ENCODE results near the gene ZNF275. TPM values are rescaled to one million over a fixed set of nuclear protein-coding genes. Genes with fewer than 3 reads are reported as not detected.

ZNF275 gene
- total and polyA plus RNA-seq, 2 of the 4 experiments (the other 2 are of a cell fraction): 6.6 to 9.7 TPM

GRCh38 chrX:153394612-153395011 lies 60.7 kb downstream of the ZNF275 start:
- Histone ChIP-seq H4K91ac (ENCODE audit: insufficient read depth, low read depth, low read length) (no peak overlapping the region), H2AK5ac (ENCODE audit: low read depth, low read length) (no peak overlapping the region), H4K5ac (ENCODE audit: low read depth, low read length) (no peak overlapping the region), H2AFZ (replicated peaks; ENCODE audit: low read length, poor library complexity) (no peak overlapping the region), H4K8ac (ENCODE audit: low read depth in 2 of 2, low read length in 2 of 2) (no peak overlapping the region), H3K18ac (ENCODE audit: low read depth, low read length) (no peak overlapping the region), H3K9me3 (ENCODE audit: control insufficient read depth, insufficient read depth, low read length) (peaks cover 3% of the 10 kb centered on the region; the same call in 1 of the 2 replicates), H3K4me2 (ENCODE audit: low read depth, low read length) (no peak overlapping the region), H3K79me1 (ENCODE audit: low read depth in 1 of 2, low read length in 2 of 2) (no peaks in the 10 kb centered on the region), H3K27ac (ENCODE audit: insufficient read depth, low read length) (no peak overlapping the region), H2BK120ac (ENCODE audit: low read depth, low read length) (no peak overlapping the region), H2BK20ac (ENCODE audit: low read depth, low read length) (no peak overlapping the region), H3K27me3 (ENCODE audit: control insufficient read depth, insufficient read depth, low read length) (peaks cover 9% of the 10 kb centered on the region; the same call in 1 of the 2 replicates), H3K36me3 (ENCODE audit: control insufficient read depth, insufficient read depth, low read length) (no peaks in the 10 kb centered on the region), H3K4me3 (ENCODE audit: insufficient read depth, low read depth, low read length) (no peak overlapping the region), H3K23ac (ENCODE audit: low read depth, low read length) (no peak overlapping the region), H3K4me1 (ENCODE audit: control insufficient read depth, insufficient read depth, low read length) (no peaks in the 10 kb centered on the region), H3K14ac (replicated peaks; ENCODE audit: low read depth, low read length) (no peak overlapping the region), H3K9ac (ENCODE audit: low read depth, low read length) (no peak overlapping the region), H2AK9ac (replicated peaks; ENCODE audit: low read depth, low read length, poor library complexity) (no peak overlapping the region), H4K20me1 (ENCODE audit: insufficient read depth, low read length) (no peaks in the 10 kb centered on the region), H3K4ac (ENCODE audit: low read depth, low read length) (no peak overlapping the region), H3K9me1 (ENCODE audit: insufficient read depth, low read length) (no peaks in the 10 kb centered on the region), H2BK15ac (ENCODE audit: low read depth, low read length) (no peak overlapping the region), H2BK5ac (ENCODE audit: low read depth, low read length, poor library complexity, severe bottlenecking) (no peak overlapping the region), H3K56ac (ENCODE audit: extremely low read depth, insufficient read depth, low read length) (no peak overlapping the region)
- WGBS, 2 experiments (ENCODE audit: extremely low coverage in 2 of 2, insufficient read length in 1 of 2): 52% methylated on average over 6 of the region's 13 CpGs; no CpG with 5 or more reads in 1 of the 2 experiments
- ATAC-seq (ENCODE audit: low read depth): no peak
- POLR2A ChIA-PET (ENCODE audit: unreplicated experiment): no interaction called here
- CTCF ChIA-PET: no interaction called here
- no TSS peak for BruUV-seq (replicated peaks)
- intact Hi-C loops (cut with micrococcal nuclease) (no loop called here), in situ Hi-C loops (cut with MboI; ENCODE audit: low sequenced_read_pairs) (no loop called here), dilution Hi-C loops (cut with HindIII; ENCODE audit: low sequenced_read_pairs, unreplicated experiment) (no loop called here)
- DNase-seq: no peak
- TF ChIP-seq BHLHE40 (IDR thresholded peaks at IDR 0.05; ENCODE audit: low read depth, low read length): no peak
- no peak for TF ChIP-seq MAZ (IDR thresholded peaks at IDR 0.05; ENCODE audit: borderline replicate concordance, low read depth, low read length)
- TF ChIP-seq, protein P1, sequence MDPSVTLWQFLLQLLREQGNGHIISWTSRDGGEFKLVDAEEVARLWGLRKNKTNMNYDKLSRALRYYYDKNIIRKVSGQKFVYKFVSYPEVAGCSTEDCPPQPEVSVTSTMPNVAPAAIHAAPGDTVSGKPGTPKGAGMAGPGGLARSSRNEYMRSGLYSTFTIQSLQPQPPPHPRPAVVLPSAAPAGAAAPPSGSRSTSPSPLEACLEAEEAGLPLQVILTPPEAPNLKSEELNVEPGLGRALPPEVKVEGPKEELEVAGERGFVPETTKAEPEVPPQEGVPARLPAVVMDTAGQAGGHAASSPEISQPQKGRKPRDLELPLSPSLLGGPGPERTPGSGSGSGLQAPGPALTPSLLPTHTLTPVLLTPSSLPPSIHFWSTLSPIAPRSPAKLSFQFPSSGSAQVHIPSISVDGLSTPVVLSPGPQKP (IDR thresholded peaks at IDR 0.05; ENCODE audit: borderline replicate concordance, low read depth, low read length): no peak
- no peak for TF ChIP-seq RFX5 (IDR thresholded peaks at IDR 0.05; ENCODE audit: low read depth, low read length)
- no peak for TF ChIP-seq MAFK (IDR thresholded peaks at IDR 0.05; ENCODE audit: low read depth, low read length)
- no peak for TF ChIP-seq RAD21 (IDR thresholded peaks at IDR 0.05; ENCODE audit: low read length)
- no peak for TF ChIP-seq CEBPB (IDR thresholded peaks at IDR 0.05; ENCODE audit: low read depth, low read length)
- no peak for TF ChIP-seq POLR2A (IDR thresholded peaks at IDR 0.05; ENCODE audit: low read depth, low read length)
- TF ChIP-seq FOS (IDR thresholded peaks at IDR 0.05; ENCODE audit: low read depth, low read length): no peak
- TF ChIP-seq CHD1 (IDR thresholded peaks at IDR 0.05; ENCODE audit: low read depth, low read length): no peak
- TF ChIP-seq SMC3 (IDR thresholded peaks at IDR 0.05; ENCODE audit: low read depth, low read length): no peak
- TF ChIP-seq, protein P2, sequence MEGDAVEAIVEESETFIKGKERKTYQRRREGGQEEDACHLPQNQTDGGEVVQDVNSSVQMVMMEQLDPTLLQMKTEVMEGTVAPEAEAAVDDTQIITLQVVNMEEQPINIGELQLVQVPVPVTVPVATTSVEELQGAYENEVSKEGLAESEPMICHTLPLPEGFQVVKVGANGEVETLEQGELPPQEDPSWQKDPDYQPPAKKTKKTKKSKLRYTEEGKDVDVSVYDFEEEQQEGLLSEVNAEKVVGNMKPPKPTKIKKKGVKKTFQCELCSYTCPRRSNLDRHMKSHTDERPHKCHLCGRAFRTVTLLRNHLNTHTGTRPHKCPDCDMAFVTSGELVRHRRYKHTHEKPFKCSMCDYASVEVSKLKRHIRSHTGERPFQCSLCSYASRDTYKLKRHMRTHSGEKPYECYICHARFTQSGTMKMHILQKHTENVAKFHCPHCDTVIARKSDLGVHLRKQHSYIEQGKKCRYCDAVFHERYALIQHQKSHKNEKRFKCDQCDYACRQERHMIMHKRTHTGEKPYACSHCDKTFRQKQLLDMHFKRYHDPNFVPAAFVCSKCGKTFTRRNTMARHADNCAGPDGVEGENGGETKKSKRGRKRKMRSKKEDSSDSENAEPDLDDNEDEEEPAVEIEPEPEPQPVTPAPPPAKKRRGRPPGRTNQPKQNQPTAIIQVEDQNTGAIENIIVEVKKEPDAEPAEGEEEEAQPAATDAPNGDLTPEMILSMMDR (conservative IDR thresholded peaks at IDR 0.05; ENCODE audit: low read depth, low read length): no peak
- TF ChIP-seq MXI1 (IDR thresholded peaks at IDR 0.05; ENCODE audit: borderline replicate concordance, low read depth, low read length): no peak
- no peak for TF ChIP-seq USF2 (IDR thresholded peaks at IDR 0.05; ENCODE audit: low read depth, low read length)
- TF ChIP-seq NFE2L2 (IDR thresholded peaks at IDR 0.05; ENCODE audit: low read depth, low read length): no peak
- no peak for TF ChIP-seq RCOR1 (IDR thresholded peaks at IDR 0.05; ENCODE audit: insufficient replicate concordance, low read length)
